Jurkat, Clone E6-1 (cell line): ENCODE measurements around the gene INPPL1.

ENCODE experiments used
- DNase-seq: peaks from one replicate; pipeline ENCODE4 v3.0.0-alpha.2; 2011; ENCODE audit warnings: low read depth, low spot score
- H3K4me3 ChIP-seq: 2 replicates; pipeline ENCODE4 v1.5.1; 2011; ENCODE audit warnings: mild to moderate bottlenecking, low read length, control low read depth, moderate library complexity

The INPPL1 gene

DNA sequence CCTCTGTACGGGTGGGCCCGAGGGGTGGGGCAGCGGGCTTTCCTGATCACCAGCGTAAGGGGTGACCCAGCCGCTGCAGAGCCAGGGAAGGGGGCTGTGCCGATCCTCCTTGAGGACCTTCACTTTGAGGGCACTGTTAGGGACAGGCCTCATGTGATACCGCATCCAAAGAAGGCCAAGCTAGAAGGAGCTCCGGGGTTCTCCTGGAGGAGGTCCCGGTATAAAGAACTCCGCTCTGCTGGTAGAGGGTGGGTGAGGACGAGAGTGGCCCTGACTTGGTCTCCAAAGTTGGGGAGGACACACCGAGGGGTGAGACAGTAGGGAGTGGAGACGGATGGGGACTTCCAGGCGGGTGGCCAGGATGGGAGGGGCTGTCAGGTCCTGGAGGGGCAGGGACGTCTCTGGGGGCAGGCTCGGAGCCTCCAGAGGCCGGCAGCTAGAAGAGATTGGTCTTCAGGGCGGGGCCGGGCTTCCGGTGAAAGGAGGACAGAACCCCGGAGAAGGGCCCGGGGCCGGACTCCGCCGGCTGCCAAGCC lies 14.8 kb downstream of the INPPL1 start:
- no peak overlapping the region for H3K4me3 ChIP-seq
- DNase-seq: no peak

DNA sequence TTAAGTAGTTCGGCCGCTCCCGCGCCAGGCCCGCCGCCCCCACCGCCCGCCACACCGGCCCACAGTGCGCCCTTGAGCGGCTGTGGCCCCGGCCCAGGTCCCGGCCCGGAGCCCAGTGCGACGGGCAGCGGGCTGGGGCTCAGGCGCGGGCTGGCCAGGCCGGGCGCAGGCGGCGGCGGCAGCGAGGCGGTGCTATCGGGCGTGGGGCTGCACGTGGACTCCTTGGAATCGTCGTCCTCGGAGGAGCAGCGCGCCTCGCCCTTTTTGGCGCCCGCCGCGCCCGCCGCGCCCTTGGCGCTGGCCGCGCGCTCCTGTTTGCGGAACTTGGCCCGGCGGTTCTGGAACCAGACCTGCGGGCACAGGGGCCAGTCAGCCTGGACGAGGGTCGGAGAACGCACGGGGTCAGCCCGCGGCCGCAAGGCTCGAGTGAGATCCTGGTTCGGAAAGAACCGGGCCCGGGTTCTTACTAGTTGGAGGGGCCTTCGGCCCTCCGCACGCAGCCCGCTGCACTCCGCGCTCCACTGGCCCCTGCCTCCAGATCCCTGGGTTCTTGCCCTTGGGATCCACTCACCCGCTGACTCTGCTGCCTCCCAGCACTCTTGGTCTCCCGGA lies 15.4 kb downstream of the INPPL1 start:
- no peak overlapping the region for H3K4me3 ChIP-seq
- no peak for DNase-seq

DNA sequence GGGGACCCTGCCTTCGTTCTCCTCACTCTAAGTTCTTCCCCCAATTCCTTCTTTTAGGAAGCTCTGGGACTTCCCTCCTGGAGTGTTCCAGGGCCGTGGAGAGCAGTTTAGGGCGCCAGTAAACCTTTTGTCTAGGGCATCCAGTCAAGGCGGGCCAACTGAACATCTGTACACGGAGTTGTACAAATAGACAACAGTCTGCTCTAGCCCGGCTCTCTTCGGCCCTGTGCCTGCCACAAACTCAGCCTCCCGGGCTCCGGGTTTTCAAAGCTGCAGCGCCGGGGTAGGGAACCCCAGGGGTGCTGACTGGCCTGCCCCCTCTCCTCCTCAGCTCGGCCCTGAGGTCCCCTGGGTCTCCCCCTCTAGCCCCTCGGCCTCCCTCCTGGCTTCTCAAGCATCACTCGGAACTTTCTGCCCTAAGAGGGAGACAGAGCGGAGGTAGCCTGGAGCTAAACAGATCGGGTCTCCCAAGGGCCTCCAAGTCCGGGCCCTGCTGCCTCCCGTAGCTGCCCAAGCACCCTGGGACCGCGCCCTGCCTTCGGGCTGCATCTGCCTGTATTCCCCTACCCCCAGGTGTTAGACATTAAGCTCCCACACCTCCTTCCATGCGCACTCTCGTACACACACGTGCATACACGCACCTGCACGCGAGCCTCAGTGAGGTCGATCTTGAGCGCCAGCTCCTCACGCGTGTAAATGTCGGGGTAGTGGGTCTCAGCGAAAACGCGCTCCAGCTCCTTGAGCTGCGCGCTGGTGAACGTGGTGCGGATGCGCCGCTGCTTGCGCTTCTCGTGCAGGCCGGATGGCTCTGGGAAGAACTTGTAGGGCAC lies 16.1 kb downstream of the INPPL1 start:
- H3K4me3 ChIP-seq: no peak overlapping the region
- no peak for DNase-seq

DNA sequence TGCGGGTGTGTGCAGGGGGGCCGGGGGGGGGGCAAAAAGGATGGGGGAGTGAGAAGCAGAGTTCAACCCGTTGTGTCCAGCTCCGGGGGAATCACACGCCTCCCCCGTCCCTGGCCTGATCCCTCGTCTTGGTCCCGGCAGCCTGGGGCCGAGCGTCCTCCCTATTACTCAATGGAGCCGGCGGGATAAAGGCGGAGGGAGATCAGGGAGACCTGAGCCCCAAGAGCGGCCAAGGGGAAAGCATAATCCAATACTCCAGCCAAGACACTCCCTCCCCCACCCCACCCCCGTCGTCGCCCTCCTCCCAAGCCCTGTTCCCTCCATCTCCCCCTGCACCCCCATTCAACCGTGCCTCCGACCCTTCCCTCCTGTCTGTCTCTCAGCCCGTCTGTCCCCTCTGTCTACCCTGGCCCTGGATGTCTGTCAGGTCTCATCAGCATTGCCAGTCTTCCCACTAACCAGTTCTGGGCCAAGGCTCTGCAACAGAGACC lies 16.8 kb downstream of the INPPL1 start:
- no peak for DNase-seq
- no peak overlapping the region for H3K4me3 ChIP-seq

DNA sequence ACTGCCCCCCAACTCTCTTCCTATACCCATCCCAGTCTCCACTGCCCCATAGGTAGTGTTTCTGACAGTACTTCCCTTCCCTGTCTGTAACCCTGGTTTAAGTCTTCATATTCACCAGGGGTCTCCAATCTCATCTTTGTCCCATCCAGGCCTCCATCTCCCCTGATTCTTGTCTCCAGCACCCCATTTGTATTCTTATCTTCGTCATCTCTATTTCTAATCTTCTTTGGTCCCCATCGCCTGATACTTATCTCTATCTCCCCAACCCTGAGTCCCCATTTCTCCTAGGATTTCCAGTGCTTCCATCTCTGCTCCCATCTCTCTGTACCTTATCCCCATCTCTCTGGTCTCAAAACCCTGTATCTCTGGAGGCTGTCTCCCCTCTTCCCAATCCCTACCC lies 17.6 kb downstream of the INPPL1 start:
- no peak overlapping the region for H3K4me3 ChIP-seq
- DNase-seq: no peak

DNA sequence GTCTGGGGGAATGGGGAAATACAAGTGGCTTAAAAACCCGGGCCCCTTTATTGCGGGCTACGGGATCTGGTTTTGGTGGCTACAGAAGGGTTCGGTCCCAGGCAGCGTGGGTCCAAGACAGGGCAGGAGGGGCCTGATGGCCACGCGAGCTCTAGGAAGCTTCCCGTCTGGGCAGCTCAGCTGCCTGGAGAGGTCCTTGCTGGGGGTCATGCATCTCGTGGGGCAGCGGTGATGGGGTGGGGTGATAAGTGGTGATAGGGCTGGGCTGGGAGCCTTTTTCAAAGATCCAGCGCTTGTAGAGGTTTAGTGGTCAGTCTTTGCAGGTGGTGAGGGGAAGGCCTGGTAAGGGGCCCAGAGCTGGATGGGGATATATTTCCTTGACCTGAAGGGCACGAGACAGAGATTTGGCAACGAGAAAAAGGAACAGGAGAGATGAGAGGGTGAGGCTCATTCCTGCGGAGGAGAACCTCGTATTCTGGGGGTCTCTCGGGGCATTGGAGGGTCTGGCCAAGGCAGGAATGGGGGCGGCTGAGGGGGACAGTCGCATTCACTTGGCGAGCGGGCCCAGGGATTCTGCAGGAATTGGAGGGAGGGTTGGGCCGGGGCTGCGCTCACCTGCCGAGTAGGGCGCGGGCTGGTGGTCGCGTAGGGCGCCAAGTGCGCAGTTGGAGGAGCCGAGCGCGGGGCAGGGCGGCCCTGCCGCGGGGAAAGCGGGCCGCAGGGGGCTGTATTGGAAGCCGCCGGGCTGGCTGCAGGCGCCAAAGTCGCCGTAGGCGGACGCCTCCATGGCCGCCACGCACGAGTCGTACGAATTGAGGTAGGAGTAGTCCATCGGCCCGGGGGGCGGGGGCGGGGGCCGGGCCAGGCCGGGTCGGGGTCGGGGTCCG lies 18.8 kb downstream of the INPPL1 start:
- no peak for DNase-seq
- no peak overlapping the region for H3K4me3 ChIP-seq

DNA sequence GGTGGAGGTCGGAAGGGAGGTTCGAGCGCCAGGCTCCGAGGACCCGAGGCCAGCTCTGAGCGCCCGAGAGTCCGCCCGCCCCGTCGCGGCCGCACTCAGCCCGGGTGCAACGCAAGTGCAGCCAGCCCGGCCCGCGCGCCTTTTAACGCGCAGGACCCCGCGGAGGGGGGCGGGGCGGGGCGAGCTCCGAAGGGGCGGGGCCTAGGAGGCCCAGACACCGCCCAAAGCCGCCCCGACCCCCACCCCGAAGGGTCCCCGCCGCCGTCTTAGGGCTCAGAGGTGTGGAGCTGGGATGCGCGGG lies 19.4 kb downstream of the INPPL1 start, which contains the start of gene PHOX2A:
TSS of gene PHOX2A (minus strand) at position 117 of the 301 bp plus-strand sequence. CDS start 172 bp downstream, outside the sequence.
- H3K4me3 ChIP-seq: no peak within 1 kb of the TSS
- no peak for DNase-seq

DNA sequence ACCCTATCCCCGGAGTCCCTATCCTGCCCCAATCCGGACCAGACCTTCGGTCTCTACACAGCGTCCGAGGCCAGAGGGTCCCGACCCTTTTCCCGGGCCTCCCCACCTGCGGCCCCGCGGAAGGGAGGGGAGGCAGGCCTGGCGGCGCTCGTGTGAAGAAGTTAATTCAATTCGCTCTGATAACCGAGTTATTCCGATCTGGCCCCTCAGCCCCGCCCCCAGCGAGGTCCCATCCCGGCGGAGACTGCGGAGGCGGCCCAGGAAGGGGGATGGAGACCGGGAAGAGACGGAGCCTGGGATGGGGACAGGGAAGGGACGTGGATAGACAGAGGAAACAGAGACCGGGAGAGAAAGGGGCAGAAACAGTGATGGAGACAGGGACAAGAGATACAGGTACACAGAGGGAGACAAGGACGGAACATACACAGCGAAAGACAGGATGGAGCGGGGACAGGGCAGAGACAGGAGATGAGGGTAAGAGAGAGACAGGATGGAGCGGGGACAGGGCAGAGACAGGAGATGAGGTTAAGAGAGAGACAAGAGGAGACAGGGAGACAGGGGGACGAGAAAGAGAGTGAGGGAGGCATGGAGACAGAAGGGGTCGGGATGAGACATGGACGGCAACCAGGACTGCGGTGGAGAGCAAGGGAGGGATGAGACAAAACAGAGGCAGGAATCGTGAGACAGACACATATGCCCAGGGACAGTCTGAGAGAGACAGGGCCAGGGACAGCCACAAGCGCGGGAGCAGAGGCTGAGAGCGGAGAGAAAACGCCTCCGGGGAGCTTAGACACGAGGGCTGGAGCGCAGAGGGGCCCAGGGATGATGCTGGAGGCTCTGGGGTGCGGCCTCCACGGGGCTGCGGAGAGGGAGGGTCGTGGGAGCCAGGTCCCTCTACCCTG lies 20.0 kb downstream of the INPPL1 start:
- no peak overlapping the region for H3K4me3 ChIP-seq
- DNase-seq: no peak

DNA sequence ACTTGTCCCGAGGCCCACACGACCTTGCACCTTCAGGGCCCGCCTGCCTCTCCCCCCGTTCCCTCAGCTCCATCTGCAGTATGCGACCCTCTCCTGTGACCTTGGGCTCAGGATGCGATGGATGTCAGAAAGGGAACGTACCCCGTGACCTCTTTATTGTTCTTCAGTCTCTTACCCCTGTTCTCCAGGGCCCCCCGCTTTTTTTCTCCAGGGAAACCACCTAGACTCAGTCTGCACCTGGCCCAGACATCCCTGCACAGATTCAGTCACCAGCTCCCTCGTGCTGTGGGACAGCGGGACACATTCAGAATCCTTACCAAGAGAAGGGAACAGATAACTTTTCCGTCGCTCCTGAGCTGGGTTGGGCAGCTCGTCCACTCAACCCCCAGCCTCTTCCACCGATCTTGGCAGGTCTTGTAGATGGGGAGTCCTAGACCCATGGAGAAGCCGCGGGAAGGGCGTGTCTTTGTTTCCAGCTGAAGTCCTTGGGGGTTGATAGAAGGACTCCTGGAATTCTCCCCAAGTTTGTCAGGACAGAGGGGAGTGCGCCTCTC lies 20.8 kb downstream of the INPPL1 start:
- DNase-seq: no peak
- no peak overlapping the region for H3K4me3 ChIP-seq

DNA sequence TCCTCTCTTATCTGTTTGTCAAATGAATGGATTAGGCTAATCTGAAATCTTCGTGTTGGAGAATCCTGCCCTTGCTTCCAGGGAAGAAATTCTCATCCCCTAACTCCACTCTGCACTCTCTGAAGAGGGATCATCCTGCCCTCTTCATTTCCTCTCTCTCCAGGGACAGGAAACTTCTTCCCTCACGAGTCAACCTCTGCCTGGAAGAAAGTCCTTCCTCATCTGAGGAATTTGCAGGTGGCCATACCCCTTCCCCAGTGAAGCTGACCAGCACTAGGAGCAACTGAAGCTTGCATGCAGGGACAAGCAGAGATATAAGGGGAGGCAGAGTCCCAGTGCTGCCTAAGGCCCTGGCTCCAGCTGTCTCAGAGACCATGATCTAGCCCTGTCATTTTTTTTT lies 23.0 kb downstream of the INPPL1 start:
- H3K4me3 ChIP-seq: no peak overlapping the region
- DNase-seq: no peak

DNA sequence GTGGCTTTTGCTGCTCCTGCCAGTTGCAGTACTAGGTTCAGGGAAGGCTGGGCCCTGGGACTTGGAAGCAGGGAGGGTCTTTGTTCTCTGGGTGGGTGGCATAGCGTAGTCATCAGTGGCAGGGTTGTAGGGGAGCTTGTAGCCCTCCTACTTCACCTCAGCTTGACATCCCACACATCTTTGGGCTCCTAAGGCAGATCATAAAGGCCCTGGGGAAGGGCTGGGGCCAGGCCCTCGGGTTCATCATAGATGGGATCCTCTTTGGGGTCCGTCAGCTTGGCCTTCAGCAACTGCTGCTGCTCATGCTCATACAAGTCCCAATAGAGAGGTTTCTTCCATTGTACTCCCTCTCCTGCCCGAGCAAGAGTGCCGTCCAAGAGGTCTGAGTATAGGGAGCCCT lies 25.4 kb downstream of the INPPL1 start:
- no peak for DNase-seq
- no peak overlapping the region for H3K4me3 ChIP-seq

DNA sequence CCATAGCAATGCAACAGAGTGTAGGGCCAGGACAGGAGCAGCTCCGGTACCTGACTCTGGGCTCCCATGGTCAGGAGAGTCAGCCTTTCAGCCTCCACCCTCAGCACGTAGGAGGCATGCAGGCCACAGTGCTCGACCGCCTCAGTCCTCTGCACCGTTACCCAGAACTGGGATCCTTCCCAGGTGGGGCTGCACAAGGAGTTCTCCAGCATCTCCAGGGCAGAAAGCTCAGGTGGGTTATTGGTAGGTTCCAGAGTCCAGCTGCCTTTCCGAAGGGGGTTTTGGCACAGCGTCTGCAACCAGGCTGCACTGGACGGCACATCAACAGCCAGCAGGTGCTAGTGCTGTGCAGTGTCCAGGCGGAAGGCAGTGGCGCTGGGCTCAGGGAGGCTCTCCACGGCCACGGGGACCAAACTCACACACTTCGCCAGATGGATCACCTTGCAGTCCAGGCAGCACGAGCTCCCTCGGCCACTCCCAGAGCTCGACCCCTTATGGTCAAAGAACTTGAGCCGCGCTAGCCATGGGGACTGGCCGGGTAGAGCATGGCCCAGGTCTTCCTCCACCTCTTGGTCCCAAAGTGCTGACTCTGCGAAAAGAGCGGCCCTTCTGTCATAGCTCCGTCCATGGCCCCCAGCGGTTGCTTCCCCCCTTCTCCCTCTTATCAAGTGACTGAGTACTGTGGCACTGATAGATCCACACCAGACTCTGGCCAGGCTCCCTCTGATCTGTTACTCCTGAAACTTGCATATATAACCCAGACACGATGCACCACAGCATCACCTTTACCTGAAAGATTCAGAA lies 26.3 kb downstream of the INPPL1 start:
- no peak overlapping the region for H3K4me3 ChIP-seq
- no peak for DNase-seq

DNA sequence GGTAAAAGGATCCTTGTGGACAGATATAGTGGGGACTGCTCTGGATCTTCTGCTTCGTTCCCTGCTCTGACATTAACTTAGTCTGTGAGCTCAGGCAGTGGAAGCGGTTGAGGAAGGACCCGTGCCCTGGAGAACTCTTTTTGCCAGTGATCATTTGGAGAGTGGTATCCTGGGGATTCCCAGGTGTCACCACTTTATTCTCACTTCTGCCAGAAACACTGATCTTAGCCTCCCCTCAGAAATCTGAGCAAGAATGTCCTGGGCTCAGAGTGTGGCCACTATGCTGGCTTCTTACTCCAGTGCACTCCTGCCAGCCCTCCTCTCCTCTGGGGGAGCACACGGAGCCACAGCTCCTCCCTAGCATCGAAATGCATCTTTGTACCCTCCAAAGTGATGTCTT lies 27.0 kb downstream of the INPPL1 start:
- no peak for DNase-seq

DNA sequence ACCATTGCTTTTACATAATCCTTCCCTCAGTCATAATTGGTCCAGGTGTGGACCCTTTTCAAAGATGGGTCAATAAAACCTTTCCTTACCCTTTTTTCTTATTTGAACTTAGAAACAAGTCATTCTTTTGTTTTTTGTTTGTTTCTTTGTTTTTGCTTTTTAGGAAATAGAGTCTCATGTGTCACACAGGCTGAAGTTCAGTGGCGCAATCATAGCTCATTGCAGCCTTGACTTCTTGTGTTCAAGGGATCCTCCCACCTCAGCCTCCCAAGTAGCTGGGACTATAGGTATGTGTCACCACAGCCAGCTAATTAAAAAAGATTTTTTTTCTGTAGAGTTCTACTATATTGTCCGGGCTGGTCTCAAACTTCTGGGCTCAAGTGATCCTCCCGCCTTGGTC lies 28.8 kb downstream of the INPPL1 start:
- no peak overlapping the region for H3K4me3 ChIP-seq
- DNase-seq: no peak

More for the DNA sequence above, 27.0 kb downstream of the INPPL1 start:
- H3K4me3 ChIP-seq: no peak overlapping the region

DNA sequence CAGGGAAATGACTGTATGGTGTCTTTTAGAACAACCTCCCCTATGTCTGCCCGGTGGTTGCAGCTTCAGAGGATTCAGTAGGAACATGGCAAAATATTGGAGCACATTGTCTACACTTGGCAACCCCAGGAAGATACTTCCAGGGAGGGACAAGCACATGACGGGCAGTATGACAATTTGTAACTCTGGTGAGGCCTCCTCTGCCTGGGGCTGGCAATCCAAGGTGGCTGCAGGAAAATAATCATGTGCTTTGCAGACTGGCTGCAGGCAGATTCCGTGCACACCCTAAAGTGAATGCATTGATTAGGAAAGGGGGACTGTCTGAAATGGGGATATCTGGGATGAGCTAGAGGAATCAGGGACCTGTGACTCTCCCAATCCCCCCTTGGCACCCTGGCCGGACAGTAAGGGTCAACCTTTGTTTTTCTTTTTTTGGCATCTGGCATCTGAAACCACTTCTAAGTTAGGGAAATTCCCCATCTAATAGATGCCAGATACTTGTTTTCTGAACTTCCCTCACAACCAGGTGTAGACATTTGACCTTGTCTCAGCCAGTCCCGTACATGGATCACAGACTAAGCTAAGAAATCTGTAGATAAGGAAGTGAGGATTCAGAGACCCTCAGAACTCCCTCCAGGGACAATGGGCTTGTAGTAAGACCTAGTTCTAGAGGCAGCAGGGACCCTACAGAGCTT lies 29.9 kb downstream of the INPPL1 start:
- H3K4me3 ChIP-seq: no peak overlapping the region
- no peak for DNase-seq

DNA sequence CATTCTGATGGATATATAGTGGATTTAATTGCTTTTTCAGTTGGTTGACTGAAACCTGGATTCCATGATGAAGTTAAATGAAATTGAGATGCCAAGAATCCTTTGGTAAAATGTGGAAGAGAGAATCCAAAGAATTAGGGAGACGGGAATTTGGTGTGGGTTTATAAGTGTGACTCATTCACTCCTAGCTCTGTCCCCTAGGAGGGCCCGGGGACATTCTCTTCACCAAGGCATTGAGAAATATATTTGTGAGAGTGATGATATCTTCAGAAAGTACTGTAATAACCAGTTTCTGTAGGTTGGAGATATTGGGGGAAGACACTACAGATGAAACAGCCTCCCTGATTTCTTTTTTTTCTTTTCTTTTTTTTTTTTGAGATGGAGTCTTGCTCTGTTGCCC lies 33.0 kb downstream of the INPPL1 start:
- DNase-seq: no peak
- no peak overlapping the region for H3K4me3 ChIP-seq

DNA sequence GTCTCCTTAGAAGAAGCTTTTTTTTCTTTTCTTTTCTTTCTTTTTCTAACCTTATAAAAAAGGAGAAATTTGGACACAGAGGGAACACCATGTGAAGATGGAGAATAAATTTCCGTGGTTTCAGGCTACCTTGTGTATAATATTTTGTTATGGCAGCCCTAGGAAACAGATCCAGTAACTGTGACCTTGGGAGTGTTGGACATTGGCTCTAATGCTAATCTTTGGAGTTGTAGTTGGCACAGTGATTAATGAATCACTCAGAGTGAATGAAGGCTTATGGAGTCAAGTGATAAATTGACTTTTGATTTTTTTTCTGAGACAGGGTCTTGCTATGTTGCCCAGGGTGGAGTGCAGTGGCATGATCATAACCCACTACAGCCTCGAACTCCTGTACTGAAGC lies 34.9 kb downstream of the INPPL1 start:
- no peak for DNase-seq
- H3K4me3 ChIP-seq: no peak overlapping the region
